H1 (cell line): ENCODE data around the gene CDC42BPB. TPM values are rescaled to one million over a fixed set of nuclear protein-coding genes. Genes with fewer than 3 reads are reported as not detected.

Experiments used
- CTCF ChIA-PET: fragments of 300-600 bp; sonication (Branson Sonifier 250); formaldehyde crosslinking; loops from one replicate; lab custom pipeline; 2021; ENCODE audit not compliant: partially characterized antibody; lab: Charles Lee
- POLR2A ChIA-PET: fragments of 300-600 bp; sonication (Branson Sonifier 250); formaldehyde crosslinking; loops from one replicate; lab custom pipeline; 2021; ENCODE audit warnings: inconsistent platforms; ENCODE audit not compliant: partially characterized antibody; lab: Charles Lee
- DNase-seq, 2 experiments: peaks; one replicate each; pipeline versions ENCODE4 v3.0.0 to v3.0.0-alpha.2; 2010 to 2022; ENCODE audit warnings: low spot score in 2 of 2, low read depth in 1 of 2, mixed read lengths in 1 of 2
- FAIRE-seq: peaks from 2 replicates; lab custom pipeline; 2011; peaks lifted over from hg19 to GRCh38; lab: Jason Lieb, UNC
- H2AFZ ChIP-seq: 2 replicates; pipeline ENCODE4 v1.8.1; 2012; ENCODE audit warnings: low read length, inconsistent platforms
- H2AK5ac ChIP-seq: 2 replicates; pipeline ENCODE4 v1.6.1; 2013; ENCODE audit warnings: low read depth, low read length
- H2BK120ac ChIP-seq: replicated peaks from 2 replicates; pipeline ENCODE3; 2013; ENCODE audit warnings: low read depth, low read length, inconsistent platforms
- H2BK12ac ChIP-seq: 2 replicates; pipeline ENCODE4 v1.6.1; 2013; ENCODE audit warnings: low read depth, low read length
- H2BK15ac ChIP-seq: 2 replicates; pipeline ENCODE4 v1.6.1; 2013; ENCODE audit warnings: low read length
- H2BK20ac ChIP-seq: 2 replicates; pipeline ENCODE4 v1.6.1; 2013; ENCODE audit warnings: low read length
- H2BK5ac ChIP-seq: 2 replicates; pipeline ENCODE4 v1.6.1; 2013; ENCODE audit warnings: low read depth, low read length
- H3K14ac ChIP-seq: 2 replicates; pipeline ENCODE4 v1.6.1; 2013; ENCODE audit warnings: inconsistent platforms; ENCODE audit not compliant: insufficient read length
- H3K18ac ChIP-seq: 2 replicates; pipeline ENCODE4 v1.6.1; 2013; ENCODE audit warnings: low read length; ENCODE audit errors: extremely low read depth
- H3K23ac ChIP-seq: 2 replicates; pipeline ENCODE4 v1.6.1; 2013; ENCODE audit warnings: inconsistent platforms; ENCODE audit not compliant: insufficient read length
- H3K23me2 ChIP-seq: 2 replicates; pipeline ENCODE4 v1.6.1; 2013; ENCODE audit warnings: low read depth, low read length
- H3K27ac ChIP-seq: 2 replicates; pipeline ENCODE4 v1.6.1; 2011; ENCODE audit warnings: low read depth, low read length, inconsistent platforms
- H3K27me3 ChIP-seq, 4 experiments: replicated peaks in 1 of 4; 1 replicate in 1 of 4; 2 replicates in 3 of 4; pipeline versions ENCODE4 v1.6.1 to v1.8.1; 2011 to 2013; ENCODE audit warnings: low read length in 3 of 4, mild to moderate bottlenecking in 3 of 4, inconsistent platforms in 2 of 4, mixed read lengths in 2 of 4, moderate library complexity in 1 of 4; ENCODE audit not compliant: control insufficient read depth in 3 of 4, insufficient read depth in 3 of 4; ENCODE audit errors: extremely low read depth in 1 of 4
- H3K36me3 ChIP-seq, 4 experiments: 2 replicates each; pipeline versions ENCODE4 v1.6.1 to v1.8.1; 2011 to 2013; ENCODE audit warnings: mild to moderate bottlenecking in 4 of 4, low read length in 3 of 4, moderate library complexity in 2 of 4, control low read depth in 1 of 4, inconsistent platforms in 1 of 4; ENCODE audit not compliant: insufficient read depth in 4 of 4, control insufficient read depth in 2 of 4
- H3K4ac ChIP-seq: replicated peaks from 2 replicates; pipeline ENCODE3; 2013; ENCODE audit warnings: low read length, low read depth, mixed read lengths, inconsistent platforms; ENCODE audit not compliant: insufficient read length
- H3K4me1 ChIP-seq, 4 experiments: replicated peaks in 1 of 4; 1 replicate in 1 of 4; 2 replicates in 3 of 4; pipeline versions ENCODE4 v1.6.1 to v1.8.1; 2011 to 2013; ENCODE audit warnings: low read length in 3 of 4, inconsistent platforms in 2 of 4, mixed read lengths in 1 of 4; ENCODE audit not compliant: insufficient read depth in 4 of 4, control insufficient read depth in 3 of 4
- H3K4me2 ChIP-seq, 2 experiments: 2 replicates each; pipeline versions ENCODE4 v1.6.1 to v1.8.1; 2011 to 2013; ENCODE audit warnings: low read depth in 2 of 2, low read length in 2 of 2, control low read depth in 1 of 2, inconsistent platforms in 1 of 2, mild to moderate bottlenecking in 1 of 2; ENCODE audit not compliant: insufficient read depth in 1 of 2
- H3K4me3 ChIP-seq, 4 experiments: fragments of 200-600, 300-600 bp in 1 of 4; sonication (generic), shearing (Covaris generic), sonication (Bioruptor Twin) in 1 of 4; 2 replicates each; pipeline versions ENCODE4 v1.5.1 to v1.8.1; 2011 to 2016; ENCODE audit warnings: low read length in 4 of 4, low read depth in 3 of 4, control low read depth in 2 of 4, inconsistent platforms in 2 of 4, mild to moderate bottlenecking in 2 of 4, mixed read lengths in 1 of 4, moderate library complexity in 1 of 4; ENCODE audit not compliant: insufficient read depth in 2 of 4; ENCODE audit errors: extremely low read depth in 1 of 4
- H3K56ac ChIP-seq: replicated peaks from 2 replicates; pipeline ENCODE3; 2013; ENCODE audit warnings: low read depth, mild to moderate bottlenecking, mixed read lengths, low read length, inconsistent platforms; ENCODE audit not compliant: insufficient read length
- H3K79me1 ChIP-seq: 2 replicates; pipeline ENCODE4 v1.6.1; 2013; ENCODE audit warnings: low read depth, low read length, control low read depth
- H3K79me2 ChIP-seq, 2 experiments: 2 replicates each; pipeline versions ENCODE4 v1.6.1 to v1.8.1; 2012 to 2013; ENCODE audit warnings: low read length in 2 of 2, mild to moderate bottlenecking in 2 of 2, inconsistent platforms in 1 of 2; ENCODE audit not compliant: insufficient read depth in 2 of 2, control insufficient read depth in 1 of 2
- H3K9ac ChIP-seq, 4 experiments: replicated peaks in 1 of 4; 1 replicate in 1 of 4; 2 replicates in 3 of 4; pipeline versions ENCODE4 v1.6.1 to v1.8.1; 2011 to 2013; ENCODE audit warnings: low read depth in 3 of 4, low read length in 3 of 4, control low read depth in 2 of 4, mild to moderate bottlenecking in 2 of 4, moderate library complexity in 2 of 4, inconsistent platforms in 1 of 4; ENCODE audit errors: extremely low read depth in 1 of 4
- H3K9me3 ChIP-seq, 2 experiments: 2 replicates each; pipeline versions ENCODE4 v1.6.1 to v1.8.1; 2012 to 2013; ENCODE audit warnings: mild to moderate bottlenecking in 2 of 2, moderate library complexity in 2 of 2, control low read depth in 1 of 2, inconsistent platforms in 1 of 2, low read depth in 1 of 2, low read length in 1 of 2, mixed read lengths in 1 of 2; ENCODE audit not compliant: insufficient read depth in 2 of 2
- H4K20me1 ChIP-seq, 2 experiments: replicated peaks in 1 of 2; 2 replicates each; pipeline versions ENCODE3 to v1.8.1; 2011 to 2013; ENCODE audit warnings: inconsistent platforms in 2 of 2, low read length in 2 of 2, mild to moderate bottlenecking in 1 of 2; ENCODE audit not compliant: insufficient read depth in 2 of 2, control insufficient read depth in 1 of 2
- H4K5ac ChIP-seq: 2 replicates; pipeline ENCODE4 v1.6.1; 2013; ENCODE audit warnings: low read length, low read depth, mixed read lengths, inconsistent platforms; ENCODE audit not compliant: insufficient read length
- H4K8ac ChIP-seq: 2 replicates; pipeline ENCODE4 v1.8.0; 2013; ENCODE audit warnings: mild to moderate bottlenecking, moderate library complexity, low read length, inconsistent platforms; ENCODE audit not compliant: insufficient read depth; ENCODE audit errors: extremely low read depth
- H4K91ac ChIP-seq: replicated peaks from 2 replicates; pipeline ENCODE3; 2013; ENCODE audit warnings: low read length, mixed read lengths, inconsistent platforms; ENCODE audit not compliant: insufficient read length
- JUN ChIP-seq: IDR thresholded peaks from 2 replicates; pipeline ENCODE4 v1.6.1; 2011; ENCODE audit warnings: low read depth, mild to moderate bottlenecking, improper control_type of control experiment, low read length
- KDM1A ChIP-seq: fragments of 200-600, 300-600 bp; sonication (generic); IDR thresholded peaks from 2 replicates; pipeline ENCODE4 v1.7.1; 2016; ENCODE audit warnings: mild to moderate bottlenecking, low read length, borderline replicate concordance
- RAD21 ChIP-seq, 2 experiments: IDR thresholded peaks in 1 of 2; conservative IDR thresholded peaks in 1 of 2; 2 replicates each; pipeline ENCODE4 v1.6.1; 2011; ENCODE audit warnings: low read depth in 2 of 2, low read length in 2 of 2, improper control_type of control experiment in 1 of 2, inconsistent platforms in 1 of 2, mild to moderate bottlenecking in 1 of 2, moderate library complexity in 1 of 2
- RXRA ChIP-seq: IDR thresholded peaks from 2 replicates; pipeline ENCODE4 v1.6.1; 2011; ENCODE audit warnings: low read depth, mild to moderate bottlenecking, low read length, moderate library complexity; ENCODE audit not compliant: insufficient read depth
- WGBS, 2 experiments: shearing (Covaris generic) in 1 of 2; methylation state at CpG; one replicate each; pipeline versions ENCODE4 v1.1.6 to v1.1.7; 2013 to 2015; ENCODE audit warnings: low lambda C conversion rate in 2 of 2, mixed read lengths in 2 of 2, inconsistent platforms in 1 of 2, low coverage in 1 of 2, missing lambda C conversion rate in 1 of 2; ENCODE audit not compliant: insufficient replicate concordance in 2 of 2, insufficient coverage in 1 of 2, insufficient read length in 1 of 2; ENCODE audit errors: extremely low coverage in 1 of 2, missing lambda C conversion rate in 1 of 2; 5-methylcytosine and 5-hydroxymethylcytosine counted together
- polyA plus RNA-seq, 7 experiments: library from polyadenylated mRNA; depleted of rRNA in 3 of 7; stranded (reverse) in 5 of 7; unstranded in 2 of 7; fragments of >200 nt in 5 of 7; fragments of 200-250 nt in 2 of 7; gene quantifications; 1 replicate in 5 of 7; 2 replicates in 1 of 7; 4 replicates in 1 of 7; pipeline versions ENCODE4 v1.2.1 to v1.2.3, GENCODE V29; 2011 to 2013; ENCODE audit warnings: missing spikeins in 2 of 7, mixed read lengths in 2 of 7
- total RNA-seq: library from RNA; stranded (reverse); fragmentation: NEBNext Ultra II Directional; extraction: Animal tissue kit (Norgen Biotek cat#: 25700); gene quantifications from 2 replicates; pipeline ENCODE4 v1.2.1, GENCODE V29; 2021
- TF ChIP-seq, protein P1 (sequence below): IDR thresholded peaks from 2 replicates; pipeline ENCODE4 v1.6.1; 2012; ENCODE audit warnings: inconsistent platforms
- TF ChIP-seq, protein P2 (sequence below): IDR thresholded peaks from 2 replicates; pipeline ENCODE4 v1.6.1; 2011; ENCODE audit warnings: low read depth, mild to moderate bottlenecking, low read length; ENCODE audit not compliant: insufficient read depth
- TF ChIP-seq, protein P3 (sequence below): IDR thresholded peaks from 2 replicates; pipeline ENCODE4 v1.6.1; 2012; ENCODE audit warnings: low read length, inconsistent platforms

The CDC42BPB gene
- total and polyA plus RNA-seq, 2 of the 8 experiments (the other 6 are each of a cell fraction or from before 2014, with no cell fraction given) = 51.2 to 88.2 TPM

DNA sequence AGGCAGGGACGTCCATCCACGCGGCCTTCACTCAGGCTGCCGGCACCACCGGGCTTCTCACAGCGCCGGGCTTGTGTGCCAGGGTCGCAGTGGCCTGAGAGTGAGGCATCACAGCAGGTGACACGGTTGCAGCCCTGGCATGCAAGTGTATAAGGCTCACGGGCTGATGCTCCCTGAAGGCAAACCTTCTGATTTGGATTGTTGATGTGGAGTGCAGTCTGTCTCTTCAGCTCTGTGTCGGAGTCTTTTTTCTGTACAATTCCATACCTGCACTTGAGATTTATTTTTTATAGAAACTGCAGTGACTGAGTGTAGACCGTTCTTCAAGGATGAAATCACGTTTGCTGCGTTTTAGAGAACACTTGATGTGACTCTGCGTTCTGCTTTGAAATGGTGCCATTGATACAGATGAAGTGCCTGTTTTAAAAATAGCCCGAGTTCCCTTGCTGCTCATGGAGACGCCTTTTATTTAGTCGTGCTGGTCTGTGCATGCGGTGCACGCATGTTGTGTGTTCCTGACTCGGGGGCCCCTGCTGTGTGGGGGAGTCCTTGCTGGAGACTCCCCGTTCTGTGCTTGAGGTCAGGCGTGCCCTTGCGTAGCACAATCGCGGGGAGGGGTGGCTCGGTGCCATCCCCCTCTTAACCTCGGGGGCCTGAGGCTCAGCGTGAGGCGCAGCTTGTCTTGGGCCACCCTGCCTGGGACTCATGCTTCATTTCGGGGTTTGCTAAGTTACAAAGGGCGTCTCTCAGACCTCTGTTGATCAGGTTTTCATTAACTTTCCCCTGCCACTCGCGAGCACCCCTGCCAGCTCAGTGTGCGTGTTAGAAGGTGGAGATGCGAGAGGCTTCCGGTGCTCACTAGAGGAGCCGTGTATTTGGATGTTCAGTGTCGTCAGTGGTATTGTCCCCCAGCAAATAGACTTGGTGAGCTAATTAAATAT lies 156.4 kb downstream of the CDC42BPB start:
- no peak overlapping the region for H3K56ac ChIP-seq
- DNase-seq (no peak), FAIRE-seq (no peak)
- H3K4me2 ChIP-seq = no peak overlapping the region
- no peak overlapping the region for H3K23ac ChIP-seq
- no peak overlapping the region for H3K9ac ChIP-seq
- no peak overlapping the region for H3K4me3 ChIP-seq
- H4K8ac ChIP-seq = no peak overlapping the region
- H3K23me2 ChIP-seq = no peaks in the 10 kb centered on the region
- peaks cover 0 to 9% (median 5%) of the 10 kb centered on the region in 4 experiments; a peak in 4 of 8 replicates for H3K36me3 ChIP-seq
- H2BK5ac ChIP-seq = no peak overlapping the region
- H2BK12ac ChIP-seq = no peak overlapping the region
- H3K18ac ChIP-seq = no peak overlapping the region
- no peak overlapping the region for H2BK15ac ChIP-seq
- ChIA-PET POLR2A (no interaction called here), CTCF (interaction anchor here (1.1 to 1.3 kb wide), 2 partner anchors 8 to 22 kb away, joined by 3 to 4 read pairs; no protein-coding TSS in a partner anchor)
- H3K27ac ChIP-seq = no peak overlapping the region
- H2BK20ac ChIP-seq = no peak overlapping the region
- H4K91ac ChIP-seq = no peak overlapping the region
- peaks cover 2 to 3% of the 10 kb centered on the region in 2 experiments for H4K20me1 ChIP-seq
- WGBS, 2 experiments = 92% methylated on average over 39 of the region's 39 CpGs; no CpG with 5 or more reads in 1 of the 2 experiments
- no peak overlapping the region for H3K14ac ChIP-seq
- H3K9me3 ChIP-seq = peaks cover 0 to 3% of the 10 kb centered on the region in 2 experiments; a peak in 1 of 4 replicates
- no peak overlapping the region for H2AK5ac ChIP-seq
- no peak overlapping the region for H4K5ac ChIP-seq
- peak overlapping the region; percentile 53 for H3K4ac ChIP-seq
- no peak overlapping the region for H2BK120ac ChIP-seq
- H3K79me2 ChIP-seq = no peaks in the 10 kb centered on the region
- no peaks in the 10 kb centered on the region for H3K79me1 ChIP-seq
- H3K27me3 ChIP-seq = no peaks in the 10 kb centered on the region
- H2AFZ ChIP-seq = no peak overlapping the region
- no peaks in the 10 kb centered on the region for H3K4me1 ChIP-seq
- TF ChIP-seq JUN (no peak), RAD21 (IDR thresholded peaks at IDR 0.05 in 1 of 2, conservative IDR thresholded peaks at IDR 0.05 in 1 of 2; ENCODE audit: low read depth in 2 of 2, low read length in 2 of 2) (no peak), RXRA (no peak), KDM1A (no peak)
- TF ChIP-seq, protein P1, sequence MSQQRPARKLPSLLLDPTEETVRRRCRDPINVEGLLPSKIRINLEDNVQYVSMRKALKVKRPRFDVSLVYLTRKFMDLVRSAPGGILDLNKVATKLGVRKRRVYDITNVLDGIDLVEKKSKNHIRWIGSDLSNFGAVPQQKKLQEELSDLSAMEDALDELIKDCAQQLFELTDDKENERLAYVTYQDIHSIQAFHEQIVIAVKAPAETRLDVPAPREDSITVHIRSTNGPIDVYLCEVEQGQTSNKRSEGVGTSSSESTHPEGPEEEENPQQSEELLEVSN = no peak
- TF ChIP-seq, protein P2, sequence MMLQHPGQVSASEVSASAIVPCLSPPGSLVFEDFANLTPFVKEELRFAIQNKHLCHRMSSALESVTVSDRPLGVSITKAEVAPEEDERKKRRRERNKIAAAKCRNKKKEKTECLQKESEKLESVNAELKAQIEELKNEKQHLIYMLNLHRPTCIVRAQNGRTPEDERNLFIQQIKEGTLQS = no peak
- TF ChIP-seq, protein P3, sequence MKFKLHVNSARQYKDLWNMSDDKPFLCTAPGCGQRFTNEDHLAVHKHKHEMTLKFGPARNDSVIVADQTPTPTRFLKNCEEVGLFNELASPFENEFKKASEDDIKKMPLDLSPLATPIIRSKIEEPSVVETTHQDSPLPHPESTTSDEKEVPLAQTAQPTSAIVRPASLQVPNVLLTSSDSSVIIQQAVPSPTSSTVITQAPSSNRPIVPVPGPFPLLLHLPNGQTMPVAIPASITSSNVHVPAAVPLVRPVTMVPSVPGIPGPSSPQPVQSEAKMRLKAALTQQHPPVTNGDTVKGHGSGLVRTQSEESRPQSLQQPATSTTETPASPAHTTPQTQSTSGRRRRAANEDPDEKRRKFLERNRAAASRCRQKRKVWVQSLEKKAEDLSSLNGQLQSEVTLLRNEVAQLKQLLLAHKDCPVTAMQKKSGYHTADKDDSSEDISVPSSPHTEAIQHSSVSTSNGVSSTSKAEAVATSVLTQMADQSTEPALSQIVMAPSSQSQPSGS = no peak
